GM18907 (cell line): ENCODE results near the gene PTTG2.
"Not testable (repeated sequence)": the region's sequence is repeated elsewhere in the genome, so short reads cannot be mapped to it uniquely, and the experiment has no call there.

Source experiments
- ATAC-seq: cut with Tn5 transposase; IDR thresholded peaks from one replicate; pipeline ENCODE4 v1.9.1; 2021; ENCODE audit warnings: mild to moderate bottlenecking, moderate library complexity; ENCODE audit not compliant: unreplicated experiment

The PTTG2 gene

DNA sequence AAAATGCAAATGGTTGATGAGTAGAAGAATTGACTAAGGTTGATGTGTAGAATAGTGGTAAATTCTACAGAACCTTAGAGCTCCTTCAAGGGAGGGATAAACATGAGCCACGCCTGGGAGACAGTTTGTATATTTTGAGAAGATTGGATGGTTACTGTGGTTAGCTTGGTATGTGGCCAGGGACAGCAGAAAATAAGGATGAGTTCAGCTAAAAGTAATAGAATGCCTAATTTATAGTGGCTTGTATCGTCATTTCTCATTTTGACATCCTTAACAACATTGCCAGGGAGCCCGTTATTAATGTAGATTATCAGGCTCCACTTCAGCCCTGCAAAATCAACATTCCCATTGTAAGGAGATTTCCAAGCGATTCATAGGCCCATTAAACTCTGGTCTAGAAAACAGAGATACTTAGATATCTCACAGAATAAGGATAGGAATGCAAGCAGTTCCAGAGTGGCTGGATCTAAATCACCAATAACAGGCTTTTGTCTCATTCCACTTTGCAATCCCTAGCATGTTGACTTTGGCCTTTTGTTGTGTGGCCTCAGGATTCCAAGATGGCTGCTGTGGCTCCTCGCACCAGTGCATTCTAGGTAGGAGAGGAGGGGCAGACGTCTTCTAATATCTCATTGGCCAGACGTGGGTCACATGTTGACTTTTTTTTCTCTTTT is 6.4 kb upstream of the PTTG2 start:
- no peak for ATAC-seq

DNA sequence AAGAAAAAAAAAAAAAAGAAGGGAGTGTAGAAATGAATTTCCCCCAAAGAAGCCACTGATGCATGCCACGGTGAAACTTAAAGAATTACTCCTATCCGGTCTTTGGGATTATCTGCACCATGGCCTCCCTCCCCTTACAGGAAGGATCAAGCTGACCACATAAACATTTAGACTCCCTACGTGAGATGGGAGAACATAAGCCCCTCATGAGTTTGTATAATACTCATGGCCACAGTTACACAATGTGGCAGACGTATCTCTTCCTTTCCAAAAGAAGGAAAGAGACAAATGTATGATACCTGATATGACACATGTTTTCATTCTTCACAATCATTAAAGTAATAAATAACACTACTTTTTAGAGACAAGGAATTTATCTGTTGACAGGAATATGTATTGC is 3.3 kb upstream of the PTTG2 start:
- ATAC-seq = no peak

DNA sequence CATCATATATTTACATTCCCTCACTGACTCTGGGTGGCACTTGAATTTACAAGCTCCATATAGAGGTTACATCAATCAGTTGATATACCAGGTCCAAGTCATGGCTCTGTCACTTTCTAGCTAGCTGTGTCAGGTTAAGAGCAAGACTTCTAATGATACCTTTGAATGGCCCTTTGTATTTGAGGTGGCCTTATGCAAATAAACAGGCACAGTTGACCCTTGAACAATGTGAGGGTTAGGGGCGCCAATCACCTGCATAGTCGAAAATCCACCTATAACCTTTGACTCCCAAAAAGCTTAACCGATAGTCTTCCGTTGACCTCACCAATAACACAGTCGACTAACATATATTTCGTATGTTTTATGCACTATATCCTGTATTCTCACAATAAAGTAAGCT is 1.3 kb upstream of the PTTG2 start:
- ATAC-seq = no peak

DNA sequence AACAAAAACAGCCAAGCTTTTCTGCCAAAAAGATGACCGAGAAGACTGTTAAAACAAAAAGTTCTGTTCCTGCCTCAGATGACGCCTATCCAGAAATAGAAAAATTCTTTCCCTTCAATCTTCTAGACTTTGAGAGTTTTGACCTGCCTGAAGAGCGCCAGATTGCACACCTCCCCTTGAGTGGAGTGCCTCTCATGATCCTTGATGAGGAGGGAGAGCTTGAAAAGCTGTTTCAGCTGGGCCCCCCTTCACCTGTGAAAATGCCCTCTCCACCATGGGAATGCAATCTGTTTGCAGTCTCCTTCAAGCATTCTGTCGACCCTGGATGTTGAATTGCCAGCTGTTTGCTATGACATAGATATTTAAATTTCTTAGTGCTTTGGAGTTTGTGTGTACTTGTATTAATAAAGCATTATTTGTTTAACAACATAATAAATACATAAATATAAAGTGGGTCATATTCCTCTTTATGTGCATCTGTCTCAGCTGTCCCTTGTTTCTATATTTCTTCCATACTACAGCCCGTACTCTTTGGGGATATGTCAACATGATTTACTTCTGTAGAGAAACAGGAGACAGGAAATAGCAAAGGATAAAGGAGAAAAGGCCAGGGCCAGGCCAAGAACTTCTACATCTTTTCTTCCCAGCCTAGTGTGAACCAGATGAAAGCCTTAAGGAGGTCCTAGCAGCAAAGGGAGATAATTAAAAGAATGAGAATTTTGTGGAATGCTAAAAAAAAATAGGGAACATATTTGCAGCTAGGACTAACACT is 667 bp downstream of the PTTG2 start:
- ATAC-seq = no peak

DNA sequence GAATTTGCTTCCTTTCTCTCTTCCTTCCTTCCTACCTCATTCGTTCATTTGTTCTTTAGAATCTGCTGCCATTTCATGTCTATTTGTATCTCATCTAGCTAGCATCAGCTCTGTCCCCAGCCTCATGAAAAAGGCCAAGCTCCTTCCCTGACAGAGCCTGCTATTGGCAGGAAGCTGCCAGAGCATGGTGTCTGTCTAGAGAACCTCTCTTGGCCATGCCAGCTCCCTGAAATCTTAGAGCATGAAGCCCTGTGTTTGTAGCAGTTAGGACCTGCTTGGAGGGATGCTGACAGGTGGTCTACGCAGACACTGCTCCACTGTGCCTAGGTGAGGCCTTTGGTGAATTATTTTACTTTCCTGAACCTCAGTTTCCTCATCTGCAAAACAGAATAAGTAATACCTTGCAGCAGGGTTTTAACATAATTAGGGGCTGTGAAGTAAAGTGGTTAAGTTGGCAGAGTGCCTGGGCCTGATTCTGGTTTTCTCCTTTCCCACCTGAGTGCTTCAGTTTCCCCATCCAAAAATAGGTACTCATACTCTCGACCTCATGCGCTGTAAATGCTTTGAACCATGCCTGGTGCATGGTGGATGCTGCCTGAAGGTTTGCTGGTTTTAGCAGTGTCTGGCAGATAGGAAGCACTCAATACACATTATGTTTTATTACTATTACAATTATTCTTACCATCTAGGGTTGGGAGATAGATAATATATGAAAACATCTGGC is 4.7 kb downstream of the PTTG2 start:
- ATAC-seq = peak; percentile 60

DNA sequence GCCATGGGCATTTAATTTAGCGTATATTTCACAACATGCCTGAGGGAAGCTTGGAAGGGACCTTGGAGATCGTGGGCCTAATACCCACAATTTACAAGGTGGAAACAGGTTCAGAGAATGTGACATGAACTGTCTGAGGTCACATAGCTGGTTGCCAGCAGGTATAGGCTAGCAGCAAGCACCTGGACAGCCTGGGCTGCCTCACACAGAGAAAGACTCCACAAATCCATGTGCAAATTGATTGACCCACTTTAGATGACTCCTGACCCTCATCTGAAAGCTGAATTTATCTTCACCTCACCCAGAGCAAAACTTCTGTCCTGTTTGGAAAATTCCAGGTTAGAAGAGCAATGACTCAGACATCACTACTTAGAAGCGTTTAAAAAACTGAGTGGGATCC is 5.8 kb downstream of the PTTG2 start:
- ATAC-seq = no peak

DNA sequence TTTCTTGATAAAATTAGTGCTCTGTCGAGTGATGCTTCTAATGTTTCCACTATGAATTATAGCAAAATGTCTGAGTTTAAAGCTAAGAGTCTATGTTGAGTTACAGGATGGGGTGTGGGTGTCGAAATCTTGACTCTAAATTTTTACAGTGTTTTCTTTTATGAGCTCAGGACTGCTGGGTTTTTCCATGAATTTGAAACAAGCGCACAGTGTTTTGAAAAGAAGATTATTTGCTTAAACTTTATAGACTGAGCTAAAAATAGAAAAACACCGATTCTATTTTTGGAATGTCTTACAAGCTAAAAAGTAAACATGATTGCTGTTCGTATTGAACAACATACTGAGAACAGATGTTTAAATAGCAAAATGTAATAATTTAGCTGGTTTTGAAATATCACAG is 7.5 kb downstream of the PTTG2 start:
- ATAC-seq = no peak

DNA sequence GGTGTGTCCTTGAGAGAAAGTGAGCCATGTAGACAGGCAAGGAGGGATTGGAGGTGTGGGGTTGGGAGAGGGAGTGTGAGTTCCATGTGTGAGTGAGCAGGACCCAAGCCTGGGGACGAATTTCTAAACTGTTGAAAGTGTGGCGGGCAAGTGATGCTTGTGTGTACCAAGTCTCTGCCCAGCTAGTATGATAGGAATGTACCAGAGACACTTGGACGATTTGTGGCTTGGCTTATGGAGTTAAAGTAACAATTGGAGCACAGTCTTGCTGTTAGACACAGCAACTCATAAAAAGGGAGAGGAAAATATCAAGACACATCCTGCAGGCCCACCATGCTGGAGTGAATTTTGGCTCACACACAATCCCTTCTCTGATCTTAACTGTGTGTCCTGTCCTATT is 8.5 kb downstream of the PTTG2 start:
- no peak for ATAC-seq

DNA sequence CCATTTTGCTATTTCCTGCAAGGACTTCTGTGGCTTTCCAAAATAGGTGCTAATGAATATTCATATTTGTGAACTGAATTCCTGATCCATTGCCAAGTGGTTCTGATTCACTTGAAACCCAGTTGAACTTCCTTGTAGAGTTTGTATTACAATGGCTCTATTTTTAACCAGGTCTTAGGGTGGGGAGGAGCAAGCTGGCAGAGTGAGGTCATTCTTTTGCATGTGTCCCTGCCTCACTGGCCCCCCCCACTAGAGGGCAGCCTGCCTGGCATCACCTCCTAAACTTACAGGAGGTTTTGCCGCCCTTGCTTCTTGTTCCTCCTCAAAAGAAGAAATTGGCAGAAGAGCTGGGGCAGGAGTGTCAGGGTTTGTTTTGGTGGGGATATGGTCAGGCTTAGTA is 10.5 kb downstream of the PTTG2 start:
- ATAC-seq = peak; percentile 70

DNA sequence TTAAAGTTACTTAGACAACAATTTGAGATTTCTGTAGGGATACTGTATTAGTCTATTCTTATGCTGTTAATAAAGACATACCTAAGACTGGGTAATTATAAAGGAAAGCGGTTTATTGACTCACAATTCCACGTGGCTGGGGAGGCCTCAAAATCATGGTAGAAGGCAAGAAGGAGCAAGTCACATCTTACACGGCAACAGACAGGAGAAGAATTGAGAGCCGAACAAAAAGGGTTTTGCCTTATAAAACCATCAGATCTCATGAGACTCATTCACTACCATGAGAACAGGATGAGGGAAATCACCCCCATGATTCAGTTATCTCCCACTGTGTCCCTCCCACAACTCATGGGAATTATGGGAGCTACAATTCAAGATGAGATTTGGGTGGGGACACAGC is 11.0 kb downstream of the PTTG2 start:
- no peak for ATAC-seq

DNA sequence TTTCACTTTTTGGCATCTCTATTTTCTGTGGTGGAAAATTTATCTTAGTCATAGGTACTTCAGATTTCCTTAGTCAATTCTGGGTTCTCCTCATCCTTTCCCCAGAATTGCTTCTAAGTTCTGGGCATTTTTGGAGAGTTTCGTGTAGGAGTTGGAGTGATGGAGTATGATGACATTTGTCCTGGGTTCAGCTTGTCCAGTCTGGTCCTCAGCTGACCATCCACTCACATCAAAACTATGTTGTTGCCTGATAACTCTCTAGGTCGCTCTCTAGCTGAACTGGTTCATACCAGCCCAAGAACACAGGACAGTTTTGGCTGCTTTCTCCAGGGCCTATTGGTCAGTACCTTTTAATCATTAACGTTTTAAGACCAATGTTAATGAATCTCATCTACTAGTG is 13.2 kb downstream of the PTTG2 start:
- ATAC-seq = no peak

DNA sequence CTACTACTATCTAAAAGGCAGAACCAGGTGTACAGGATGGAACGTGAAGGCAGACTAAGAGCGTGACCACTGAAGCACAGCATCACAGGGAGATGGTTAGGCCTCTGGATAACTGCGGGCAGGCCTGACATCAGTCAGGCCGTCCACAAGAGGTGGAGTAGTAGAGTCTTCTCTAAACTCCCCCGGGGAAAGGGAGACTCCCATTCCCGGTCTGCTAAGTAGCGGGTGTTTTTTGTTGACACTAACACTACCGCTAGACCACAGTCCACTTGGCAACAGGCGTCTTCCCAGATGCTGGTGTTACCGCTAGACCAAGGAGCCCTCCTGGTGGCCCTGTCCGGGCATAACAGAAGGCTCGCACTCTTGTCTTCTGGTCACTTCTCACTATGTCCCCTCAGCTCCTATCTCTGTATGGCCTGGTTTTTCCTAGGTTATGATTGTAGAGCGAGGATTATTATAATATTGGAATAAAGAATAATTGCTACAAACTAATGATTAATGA is 15.2 kb downstream of the PTTG2 start:
- ATAC-seq = not testable (repeated sequence)

DNA sequence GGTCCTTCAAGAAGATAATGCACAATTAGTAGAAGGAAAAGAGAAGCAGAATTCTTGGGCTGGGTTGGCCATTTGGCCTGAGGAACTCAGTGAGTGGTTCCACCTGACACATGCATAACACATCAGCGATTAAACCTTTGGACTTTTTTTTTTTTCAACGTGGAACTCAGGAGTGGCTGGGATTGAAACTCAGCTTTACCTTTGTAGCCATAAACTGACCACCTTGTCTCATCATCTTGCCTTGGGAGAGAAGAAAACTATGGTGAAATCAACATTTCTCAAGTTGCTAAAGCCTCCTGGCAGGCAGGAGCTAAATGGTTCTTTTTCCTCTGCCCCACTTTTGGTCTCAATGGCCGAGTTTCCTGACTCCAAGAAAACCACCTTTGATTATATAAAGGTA is 16.3 kb downstream of the PTTG2 start:
- ATAC-seq = no peak

DNA sequence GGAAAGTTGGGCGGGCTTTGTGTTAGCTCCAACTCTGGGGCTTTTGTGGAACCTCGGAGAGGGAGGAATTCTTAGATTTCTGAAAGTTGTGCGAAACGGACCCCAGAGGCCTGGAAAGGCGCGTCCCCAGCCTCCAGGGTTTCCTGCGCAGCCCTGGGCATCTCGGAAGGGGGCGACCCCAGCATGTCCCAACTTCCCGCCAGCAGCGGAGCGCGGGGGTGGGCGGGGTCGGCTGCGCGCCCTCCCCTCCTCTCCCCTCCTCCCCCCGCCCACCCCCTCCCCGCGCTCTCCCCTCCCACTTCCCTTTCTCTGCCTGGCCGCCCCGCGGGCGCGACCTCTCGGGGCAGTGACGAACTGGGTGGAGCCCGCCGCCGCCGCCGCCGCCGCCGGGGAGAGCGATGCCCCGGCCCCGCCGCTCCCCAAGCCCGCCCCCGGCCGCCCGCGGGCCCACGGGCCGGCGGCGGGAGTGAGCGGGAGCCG is 16.8 kb downstream of the PTTG2 start:
- peak; percentile 79 for ATAC-seq

DNA sequence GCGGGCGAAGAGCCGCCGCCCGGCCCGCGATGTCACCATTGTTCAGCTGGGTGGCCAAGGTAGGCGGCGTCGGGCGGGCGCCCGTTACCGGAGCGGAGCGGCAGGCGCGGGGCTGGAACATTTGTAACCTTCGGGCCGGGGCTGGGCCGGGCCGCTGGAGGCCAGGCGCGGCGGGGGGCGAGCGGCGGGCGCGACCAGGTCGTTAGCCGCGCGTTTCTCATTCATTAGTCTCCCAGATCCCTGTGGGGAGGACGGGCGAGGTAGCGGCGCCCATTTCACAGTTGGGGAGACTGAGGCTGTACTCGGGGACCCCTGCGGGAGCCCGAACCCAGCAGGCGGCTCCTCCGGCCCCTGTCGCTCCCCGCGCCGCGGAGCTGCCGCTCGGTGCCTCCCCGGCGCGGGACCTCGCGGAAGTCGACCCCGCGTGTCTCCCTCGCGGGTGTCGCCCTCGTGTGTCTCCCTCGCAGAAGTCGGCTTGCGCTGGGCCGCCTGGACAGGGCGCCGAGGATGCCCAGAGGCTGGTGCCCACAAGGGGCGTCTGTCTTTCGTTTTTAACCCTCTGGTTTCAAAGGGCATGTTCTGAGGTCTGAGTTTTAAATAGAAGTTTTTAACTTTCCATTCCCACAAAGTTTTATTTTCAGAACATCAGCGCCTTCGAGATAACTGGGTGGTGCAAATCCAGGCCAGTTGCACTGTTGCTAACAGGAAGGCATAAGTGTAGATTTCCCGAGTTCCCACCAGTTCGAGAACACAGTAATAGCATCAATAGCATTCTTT is 17.5 kb downstream of the PTTG2 start:
- peak; percentile 66 for ATAC-seq

DNA sequence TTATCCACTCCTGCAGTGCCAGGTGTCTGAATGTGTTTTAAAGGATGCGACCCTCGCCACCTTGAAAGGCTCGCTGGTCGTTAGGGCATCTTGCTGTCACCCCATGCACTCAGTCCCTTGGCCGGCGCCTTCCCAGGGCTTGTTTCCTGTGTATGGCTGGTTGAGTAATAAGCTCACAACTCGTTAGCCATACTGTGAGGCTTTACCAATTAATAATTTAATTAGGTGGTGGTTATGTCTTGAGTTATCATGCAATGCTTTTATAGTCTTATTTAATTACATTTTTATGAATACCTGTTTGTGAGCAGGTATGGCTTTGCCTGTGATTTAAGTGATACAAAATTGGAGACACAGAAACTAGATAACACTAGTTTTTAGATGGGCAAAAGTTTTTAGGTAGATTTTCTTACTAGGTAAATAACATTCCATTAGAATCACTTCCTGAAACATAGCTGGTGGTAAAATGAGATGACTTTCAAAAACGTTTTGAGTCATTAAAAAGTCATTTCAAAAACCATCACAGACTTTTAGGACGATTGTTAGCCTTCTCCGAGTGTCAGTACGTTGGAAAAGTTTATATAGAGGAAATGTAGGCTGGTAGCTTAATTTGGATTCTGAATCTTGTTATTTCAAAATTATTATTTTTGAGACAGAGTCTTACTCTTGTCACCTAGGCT is 18.2 kb downstream of the PTTG2 start:
- ATAC-seq = peak; percentile 45

DNA sequence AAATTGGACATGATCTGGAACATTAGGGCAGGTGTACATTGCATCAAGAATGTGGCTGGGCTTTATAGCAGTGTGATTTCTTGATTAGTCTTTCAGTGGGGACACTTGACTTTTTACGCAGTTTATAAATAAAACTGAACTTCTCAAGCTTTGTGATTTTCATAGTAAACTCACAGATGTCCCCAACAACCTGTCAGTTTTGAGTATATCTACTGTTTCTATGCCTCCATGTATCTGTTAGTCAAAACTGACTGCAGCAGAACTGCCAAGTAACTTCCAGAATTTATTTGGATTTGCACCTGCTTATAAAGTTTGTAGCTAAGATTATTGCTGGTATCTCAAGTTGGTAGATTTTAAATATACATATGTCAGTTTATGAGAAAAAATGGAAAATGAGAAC is 20.0 kb downstream of the PTTG2 start:
- no peak for ATAC-seq

DNA sequence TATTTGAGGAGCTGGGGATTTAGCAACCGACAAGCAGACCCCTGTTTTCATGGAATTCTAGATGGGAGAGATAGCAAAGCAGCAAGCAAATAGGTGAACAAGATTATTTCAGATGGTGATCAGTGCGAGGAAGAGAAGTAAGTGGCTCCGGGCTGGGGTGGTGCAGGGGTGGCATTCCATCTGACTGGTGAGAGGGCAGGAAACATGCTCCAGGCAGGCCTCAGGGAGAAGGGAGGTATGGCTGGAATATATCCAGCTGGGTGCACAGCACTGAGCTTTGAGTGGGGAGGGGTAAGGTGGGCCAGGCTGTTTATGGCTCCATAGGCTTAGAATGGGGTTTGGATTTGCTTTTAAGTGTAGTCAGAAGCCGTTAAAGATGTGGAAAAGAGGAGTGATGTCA is 21.2 kb downstream of the PTTG2 start:
- no peak for ATAC-seq

DNA sequence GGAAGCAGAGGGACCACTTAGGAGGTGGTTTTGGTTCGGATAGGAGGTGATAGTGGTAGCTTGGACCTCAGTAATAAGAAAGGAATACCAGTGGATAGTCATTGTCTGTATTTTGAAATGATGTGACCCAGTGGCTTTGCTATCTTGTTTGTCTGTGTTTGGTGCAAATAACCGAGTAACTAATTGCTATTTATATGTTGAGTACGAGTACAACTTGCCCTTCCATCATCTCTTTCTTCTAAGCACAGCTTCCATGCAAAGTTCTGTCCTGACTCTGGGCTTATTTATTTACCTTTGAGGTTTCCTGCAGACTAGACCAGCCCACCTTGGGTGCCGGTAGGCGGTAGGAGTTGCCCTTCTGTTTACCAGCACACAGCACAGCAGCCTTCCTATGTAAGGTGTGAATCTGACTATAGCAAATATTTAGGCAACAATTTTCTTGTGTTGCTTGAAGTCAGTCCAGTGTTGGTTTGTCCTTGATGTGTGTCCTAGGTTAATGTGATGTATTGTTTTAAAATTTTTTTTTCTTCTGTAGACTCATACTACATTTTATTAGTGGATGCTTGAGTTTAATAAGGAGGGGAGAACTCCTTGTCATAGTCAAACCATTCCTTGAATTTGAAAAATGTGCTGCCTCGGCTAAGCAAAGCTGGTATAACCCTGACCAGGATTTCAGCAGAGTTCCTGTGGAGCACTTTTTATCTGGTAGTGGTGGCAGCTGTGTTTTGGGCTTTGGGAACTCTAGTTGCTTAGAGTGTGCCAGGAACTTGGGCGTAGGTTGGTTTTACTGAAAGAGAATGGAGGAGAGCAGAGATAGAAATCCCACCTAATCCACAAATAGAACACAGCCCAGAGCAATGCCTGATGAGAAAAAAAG is 21.9 kb downstream of the PTTG2 start:
- ATAC-seq = no peak
